Stimulated activated CD8-positive, alpha-beta memory T cell treated with anti-CD3 and anti-CD28 coated beads, Interleukin-4, amount 100 ng/mL, for 1 hour (primary cell): ENCODE results near the gene RCOR2.

Experiments
- DNase-seq, 2 donors: peaks; one replicate each; pipeline ENCODE4 v3.0.0-alpha.2; 2020; ENCODE audit warnings: low read depth in 2 of 2, low spot score in 1 of 2

RCOR2 gene

GRCh38 chr11:63907808-63908530 lies 9.0 kb downstream of the RCOR2 start:
- no peak for DNase-seq

- no peak for DNase-seq
Measured at GRCh38 chr11:63907063-63907462, 9.9 kb downstream of the RCOR2 start.

GRCh38 chr11:63906585-63906984 lies 10.4 kb downstream of the RCOR2 start:
- peak in 1 of 2 donors; percentile 27 for DNase-seq

GRCh38 chr11:63906087-63906486 lies 10.9 kb downstream of the RCOR2 start:
- DNase-seq = no peak

- DNase-seq = no peak
Measured at GRCh38 chr11:63905179-63905578, 11.8 kb downstream of the RCOR2 start.

GRCh38 chr11:63904743-63905142 lies 12.2 kb downstream of the RCOR2 start:
- no peak for DNase-seq

- no peak for DNase-seq
Measured at GRCh38 chr11:63903884-63904283, 13.1 kb downstream of the RCOR2 start.

- DNase-seq = no peak
Measured at GRCh38 chr11:63901660-63902059, 15.3 kb downstream of the RCOR2 start.

- DNase-seq = no peak
Measured at GRCh38 chr11:63897459-63898146, 19.4 kb downstream of the RCOR2 start.

GRCh38 chr11:63896071-63896470 lies 20.9 kb downstream of the RCOR2 start:
- no peak for DNase-seq

- no peak for DNase-seq
Measured at GRCh38 chr11:63893355-63893754, 23.6 kb downstream of the RCOR2 start.

GRCh38 chr11:63892228-63892627 lies 24.7 kb downstream of the RCOR2 start:
- no peak for DNase-seq

GRCh38 chr11:63890368-63890767 lies 26.6 kb downstream of the RCOR2 start:
- no peak for DNase-seq

- no peak for DNase-seq
Measured at GRCh38 chr11:63889344-63889743, 27.6 kb downstream of the RCOR2 start.

GRCh38 chr11:63888170-63889086 lies 28.5 kb downstream of the RCOR2 start:
- DNase-seq = peak in 1 of 2 donors; percentile 48

GRCh38 chr11:63887386-63887999 lies 29.5 kb downstream of the RCOR2 start:
- no peak for DNase-seq

- DNase-seq = no peak
Measured at GRCh38 chr11:63884196-63884932, 32.6 kb downstream of the RCOR2 start.

- no peak for DNase-seq
Measured at GRCh38 chr11:63883791-63884190, 33.2 kb downstream of the RCOR2 start.

- no peak for DNase-seq
Measured at GRCh38 chr11:63882555-63883242, 34.3 kb downstream of the RCOR2 start.

GRCh38 chr11:63880403-63880790 lies 36.6 kb downstream of the RCOR2 start:
- DNase-seq = no peak
